ENCODE results near the gene LRIT3.

DNA sequence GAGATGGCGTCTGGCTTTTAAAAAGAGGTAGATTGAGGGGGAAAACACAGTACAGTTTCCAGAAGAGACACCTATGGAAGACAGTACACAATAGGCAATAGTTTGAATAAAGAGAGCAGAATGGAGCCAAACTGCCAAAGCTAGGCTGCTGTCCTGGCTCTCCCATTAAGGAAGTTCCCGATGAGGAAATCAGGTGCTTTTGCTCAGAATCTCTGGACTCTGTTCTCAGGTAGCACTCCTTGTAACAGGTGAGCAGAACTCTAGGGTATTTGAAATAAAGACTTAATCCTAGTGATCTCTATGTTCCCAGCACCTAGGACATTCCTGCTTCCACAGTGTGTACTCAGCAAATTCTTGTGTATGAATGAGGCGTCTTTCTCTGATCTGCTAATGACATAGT is 66.4 kb downstream of the LRIT3 start:
- TF ChIP-seq, protein P1, sequence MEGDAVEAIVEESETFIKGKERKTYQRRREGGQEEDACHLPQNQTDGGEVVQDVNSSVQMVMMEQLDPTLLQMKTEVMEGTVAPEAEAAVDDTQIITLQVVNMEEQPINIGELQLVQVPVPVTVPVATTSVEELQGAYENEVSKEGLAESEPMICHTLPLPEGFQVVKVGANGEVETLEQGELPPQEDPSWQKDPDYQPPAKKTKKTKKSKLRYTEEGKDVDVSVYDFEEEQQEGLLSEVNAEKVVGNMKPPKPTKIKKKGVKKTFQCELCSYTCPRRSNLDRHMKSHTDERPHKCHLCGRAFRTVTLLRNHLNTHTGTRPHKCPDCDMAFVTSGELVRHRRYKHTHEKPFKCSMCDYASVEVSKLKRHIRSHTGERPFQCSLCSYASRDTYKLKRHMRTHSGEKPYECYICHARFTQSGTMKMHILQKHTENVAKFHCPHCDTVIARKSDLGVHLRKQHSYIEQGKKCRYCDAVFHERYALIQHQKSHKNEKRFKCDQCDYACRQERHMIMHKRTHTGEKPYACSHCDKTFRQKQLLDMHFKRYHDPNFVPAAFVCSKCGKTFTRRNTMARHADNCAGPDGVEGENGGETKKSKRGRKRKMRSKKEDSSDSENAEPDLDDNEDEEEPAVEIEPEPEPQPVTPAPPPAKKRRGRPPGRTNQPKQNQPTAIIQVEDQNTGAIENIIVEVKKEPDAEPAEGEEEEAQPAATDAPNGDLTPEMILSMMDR (conservative IDR thresholded peaks at IDR 0.05; ENCODE audit: low read length): no peak
- no peak for TF ChIP-seq EZH2phosphoT487 (IDR thresholded peaks at IDR 0.05; ENCODE audit: borderline replicate concordance, low read depth, low read length)

Measured in OCI-LY7 (cell line).